ENCODE data around the gene LBHD2.

- TF ChIP-seq CTCF (IDR thresholded peaks at IDR 0.05), result no peak
- no peak for TF ChIP-seq USF2 (IDR thresholded peaks at IDR 0.05; ENCODE audit: borderline replicate concordance, low read depth, low read length)
- no peak for TF ChIP-seq FOXM1 (IDR thresholded peaks at IDR 0.05; ENCODE audit: low read depth)
- no peak for TF ChIP-seq POLR2AphosphoS5 (IDR thresholded peaks at IDR 0.05; ENCODE audit: low read depth, low read length)
- TF ChIP-seq GABPA (IDR thresholded peaks at IDR 0.05; ENCODE audit: low read depth), result no peak
- TF ChIP-seq GATA2 (CRISPR knock-in tag; IDR thresholded peaks at IDR 0.05), result no peak
- no peak for TF ChIP-seq FOXJ3 (CRISPR knock-in tag; IDR thresholded peaks at IDR 0.05)
- no peak for TF ChIP-seq ZBTB33 (IDR thresholded peaks at IDR 0.05; ENCODE audit: borderline replicate concordance, low read depth)
- no peak for TF ChIP-seq TEAD4 (IDR thresholded peaks at IDR 0.05; ENCODE audit: borderline replicate concordance, insufficient read depth)
- no peak for TF ChIP-seq TCF12 (IDR thresholded peaks at IDR 0.05)
- no peak for TF ChIP-seq REST (IDR thresholded peaks at IDR 0.05; ENCODE audit: low read depth, low read length)
Measured at GRCh38 chr14:103115845-103116572, 32.0 kb downstream of the LBHD2 start.
